Bronchial epithelial cell (primary cell): ENCODE measurements around the gene MSANTD2. TPM values are rescaled to one million over a fixed set of nuclear protein-coding genes. Genes with fewer than 3 reads are reported as not detected.

Source experiments
- DNase-seq: peaks from one replicate; pipeline ENCODE4 v3.0.0-alpha.2; 2010; ENCODE audit warnings: low read depth
- FAIRE-seq: peaks from 2 replicates; lab custom pipeline; 2011; peaks lifted over from hg19 to GRCh38; lab: Jason Lieb, UNC
- H3K27me3 ChIP-seq: 2 replicates; pipeline ENCODE4 v1.5.1; 2011; ENCODE audit warnings: low read length; ENCODE audit not compliant: control insufficient read depth, insufficient read depth
- H3K36me3 ChIP-seq: 2 replicates; pipeline ENCODE4 v1.5.1; 2011; ENCODE audit warnings: low read length; ENCODE audit not compliant: control insufficient read depth, insufficient read depth
- H3K4me3 ChIP-seq: 2 replicates; pipeline ENCODE4 v1.5.1; 2011; ENCODE audit warnings: mild to moderate bottlenecking, low read depth, low read length, control low read depth
- total RNA-seq: library from RNA; depleted of rRNA; stranded (reverse); fragments of >200 nt; gene quantifications from 2 replicates; pipeline ENCODE4 v1.2.1, GENCODE V29; 2014
- TF ChIP-seq, protein P1 (sequence below): IDR thresholded peaks from 2 replicates; pipeline ENCODE4 v1.5.1; 2011; ENCODE audit warnings: mild to moderate bottlenecking, moderate library complexity, low read length, control low read depth, inconsistent platforms; ENCODE audit not compliant: insufficient read depth, severe bottlenecking

The MSANTD2 gene
- total RNA-seq, 1 donor from 2014 or later, result 2.9 TPM

DNA sequence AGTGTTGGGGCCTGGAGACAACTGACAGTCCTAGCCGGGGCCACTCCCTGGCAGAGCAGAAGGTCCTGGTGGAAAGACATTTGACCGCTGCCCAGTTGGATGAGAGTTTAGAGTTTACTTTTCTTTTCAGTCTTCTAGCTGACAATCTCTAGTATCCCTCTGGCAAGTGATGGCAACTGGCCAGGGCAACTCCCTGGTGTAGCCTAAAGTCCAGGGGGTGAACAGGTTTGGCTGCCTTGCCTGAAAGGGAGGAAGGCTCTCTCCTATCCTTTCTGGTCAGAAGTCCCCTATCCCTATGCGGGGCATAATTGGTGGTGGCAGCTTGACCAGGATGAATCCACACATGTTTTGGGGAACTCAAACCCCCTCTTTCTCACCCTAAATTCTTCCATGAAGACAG, 16.8 kb upstream of the MSANTD2 start:
- no peak for FAIRE-seq
- Histone ChIP-seq H3K36me3 (no peaks in the 10 kb centered on the region), H3K27me3 (peaks cover 1% of the 10 kb centered on the region), H3K4me3 (no peak overlapping the region)
- DNase-seq, result no peak
- TF ChIP-seq, protein P1, sequence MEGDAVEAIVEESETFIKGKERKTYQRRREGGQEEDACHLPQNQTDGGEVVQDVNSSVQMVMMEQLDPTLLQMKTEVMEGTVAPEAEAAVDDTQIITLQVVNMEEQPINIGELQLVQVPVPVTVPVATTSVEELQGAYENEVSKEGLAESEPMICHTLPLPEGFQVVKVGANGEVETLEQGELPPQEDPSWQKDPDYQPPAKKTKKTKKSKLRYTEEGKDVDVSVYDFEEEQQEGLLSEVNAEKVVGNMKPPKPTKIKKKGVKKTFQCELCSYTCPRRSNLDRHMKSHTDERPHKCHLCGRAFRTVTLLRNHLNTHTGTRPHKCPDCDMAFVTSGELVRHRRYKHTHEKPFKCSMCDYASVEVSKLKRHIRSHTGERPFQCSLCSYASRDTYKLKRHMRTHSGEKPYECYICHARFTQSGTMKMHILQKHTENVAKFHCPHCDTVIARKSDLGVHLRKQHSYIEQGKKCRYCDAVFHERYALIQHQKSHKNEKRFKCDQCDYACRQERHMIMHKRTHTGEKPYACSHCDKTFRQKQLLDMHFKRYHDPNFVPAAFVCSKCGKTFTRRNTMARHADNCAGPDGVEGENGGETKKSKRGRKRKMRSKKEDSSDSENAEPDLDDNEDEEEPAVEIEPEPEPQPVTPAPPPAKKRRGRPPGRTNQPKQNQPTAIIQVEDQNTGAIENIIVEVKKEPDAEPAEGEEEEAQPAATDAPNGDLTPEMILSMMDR, result no peak

DNA sequence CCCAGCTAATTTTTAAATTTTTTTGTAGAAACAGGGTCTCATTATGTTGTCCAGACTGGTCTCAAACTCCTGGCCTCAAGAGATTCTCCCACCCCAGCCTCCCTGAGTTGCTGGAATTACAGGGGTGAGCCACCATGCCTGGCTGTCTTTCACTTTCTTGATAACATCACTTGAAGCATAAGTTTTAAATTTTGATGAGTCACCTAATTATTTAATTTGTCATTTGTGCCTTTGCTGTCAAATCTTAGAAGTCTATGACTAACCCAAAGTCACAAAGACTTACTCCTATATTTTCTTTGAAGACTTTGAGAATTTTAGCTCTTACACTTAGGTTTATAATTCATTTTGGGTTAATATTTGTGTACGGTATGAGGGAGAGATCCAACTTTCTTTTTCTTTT, 14.5 kb upstream of the MSANTD2 start:
- no peak for FAIRE-seq

DNA sequence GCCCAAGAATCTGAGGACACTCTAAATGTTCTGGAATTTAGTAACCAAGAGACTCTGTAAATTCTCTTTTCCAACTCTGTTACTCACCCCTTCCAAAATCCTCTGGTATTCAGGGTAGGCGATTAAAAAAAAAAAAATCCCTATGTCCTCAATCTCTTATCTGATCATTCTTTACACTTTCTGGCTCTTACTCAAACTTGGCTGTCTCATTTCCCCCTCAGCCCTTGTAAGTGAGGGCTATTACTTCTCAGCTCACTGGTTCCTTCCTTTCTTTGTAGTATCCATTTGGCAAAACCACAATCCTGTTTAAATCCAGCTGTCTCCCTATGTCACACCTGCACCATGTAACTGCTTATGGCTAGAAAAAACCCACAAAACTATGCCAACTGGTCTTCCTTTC, 12.7 kb upstream of the MSANTD2 start:
- FAIRE-seq, result no peak
- no peak for DNase-seq
- TF ChIP-seq, protein P1, result no peak

More for the DNA sequence above, 14.5 kb upstream of the MSANTD2 start:
- no peak for DNase-seq
- Histone ChIP-seq H3K27me3 (peaks cover 1% of the 10 kb centered on the region), H3K4me3 (no peak overlapping the region), H3K36me3 (no peaks in the 10 kb centered on the region)
- TF ChIP-seq, protein P1, result no peak

DNA sequence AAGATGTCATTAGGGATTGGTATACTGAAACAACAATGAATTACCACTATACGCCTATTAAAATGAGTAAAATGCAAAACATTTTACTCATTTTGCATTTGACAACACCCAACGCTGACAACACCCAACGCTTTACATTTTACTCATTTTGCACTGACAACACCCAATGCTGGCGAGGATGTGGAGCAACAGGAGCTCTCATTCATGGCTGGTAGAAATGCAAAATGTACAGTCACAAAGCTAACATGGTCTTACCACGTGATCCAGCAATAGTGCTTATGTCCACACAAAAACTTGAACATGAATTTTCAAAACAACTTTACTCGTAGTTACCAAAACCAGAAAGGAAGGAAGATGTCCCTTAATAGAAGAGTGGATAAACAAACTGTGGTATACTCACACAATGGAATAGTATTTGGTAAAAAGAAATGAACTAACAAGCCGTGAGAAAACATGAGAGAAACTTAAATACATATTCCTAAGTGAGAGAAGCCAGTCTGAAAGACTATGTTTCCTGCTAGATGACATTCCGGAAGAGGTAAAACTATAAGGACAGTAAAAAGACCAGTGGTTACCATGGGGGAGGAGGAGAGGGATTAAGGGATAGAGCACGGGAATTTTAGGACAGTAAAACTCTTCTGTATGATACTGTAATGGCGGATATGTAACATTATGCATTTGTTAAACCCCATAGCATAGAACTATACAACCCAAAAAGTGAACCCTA, 11.4 kb upstream of the MSANTD2 start:
- DNase-seq (no peak), FAIRE-seq (no peak)
- no peaks in the 10 kb centered on the region for H3K27me3 ChIP-seq
- no peaks in the 10 kb centered on the region for H3K36me3 ChIP-seq
- TF ChIP-seq, protein P1, result no peak
- no peak overlapping the region for H3K4me3 ChIP-seq

More for the DNA sequence above, 12.7 kb upstream of the MSANTD2 start:
- peaks cover 1% of the 10 kb centered on the region for H3K27me3 ChIP-seq
- no peak overlapping the region for H3K4me3 ChIP-seq
- no peaks in the 10 kb centered on the region for H3K36me3 ChIP-seq

DNA sequence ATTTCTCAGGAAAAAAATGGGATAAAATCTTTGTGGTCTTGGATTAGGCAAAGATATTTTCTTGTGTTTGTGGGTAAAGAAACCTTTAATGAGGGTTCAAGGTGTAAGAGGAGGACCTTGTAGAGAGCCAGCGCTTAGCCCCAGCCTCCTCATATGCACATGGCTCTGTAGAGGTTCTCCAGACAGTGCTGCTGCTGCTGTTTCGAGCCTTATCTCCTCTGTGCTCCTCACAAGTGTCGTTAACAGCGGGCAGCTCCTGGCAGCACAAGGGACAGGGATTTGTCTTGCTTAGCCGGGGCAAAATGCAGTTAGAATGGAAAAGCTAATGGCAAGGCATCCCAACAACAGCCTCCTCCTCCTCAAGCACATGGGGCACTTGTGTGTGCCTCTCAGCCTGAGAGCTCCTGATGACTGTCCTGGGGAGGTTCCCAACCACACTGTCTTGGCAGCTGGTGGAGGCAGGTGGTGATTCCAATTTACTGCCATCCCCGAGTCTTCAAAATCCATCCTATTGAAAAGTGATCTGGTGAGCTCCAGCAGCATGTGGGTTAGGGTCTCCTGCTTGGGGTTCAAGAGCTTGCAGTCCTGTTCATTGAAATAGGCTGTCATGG, 7.6 kb upstream of the MSANTD2 start:
- TF ChIP-seq, protein P1, result no peak
- no peak for DNase-seq
- FAIRE-seq, result no peak
- Histone ChIP-seq H3K27me3 (no peaks in the 10 kb centered on the region), H3K4me3 (no peak overlapping the region), H3K36me3 (no peaks in the 10 kb centered on the region)
